Measurements from ENCODE around the gene BRD1.

Gene BRD1

DNA sequence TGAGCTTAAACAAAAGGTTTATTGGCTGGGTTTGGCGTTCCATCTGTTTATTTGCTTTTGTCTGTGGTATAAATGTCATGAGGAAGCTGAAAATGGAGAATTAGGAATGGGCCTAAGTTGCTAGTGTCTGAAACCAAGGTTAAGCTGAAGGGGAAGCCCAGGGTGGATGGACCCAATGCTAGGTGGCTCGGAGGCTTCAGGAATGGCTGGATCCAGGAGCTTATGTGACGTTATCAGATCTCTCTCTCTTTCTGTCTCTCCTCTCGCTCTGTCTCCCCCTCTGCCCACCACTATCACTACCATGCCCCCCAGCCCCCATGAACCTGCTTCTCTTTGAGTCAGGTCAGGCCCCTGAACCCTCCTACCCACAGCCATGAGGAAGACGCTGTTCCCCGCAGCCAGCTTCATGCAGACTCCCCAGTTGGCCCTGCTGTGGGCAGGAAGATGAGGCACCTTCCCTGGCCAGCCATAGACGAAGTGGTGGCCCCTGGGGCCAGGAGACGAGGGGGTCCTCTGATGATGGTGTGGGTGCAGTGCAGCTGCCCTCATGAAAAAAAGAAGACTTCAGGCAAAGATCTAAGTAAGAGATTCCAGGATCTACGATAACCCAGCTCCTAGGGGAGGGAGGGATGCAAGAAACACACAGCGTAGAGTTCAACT lies 101.5 kb downstream of the BRD1 start:
- TF ChIP-seq, protein P1, sequence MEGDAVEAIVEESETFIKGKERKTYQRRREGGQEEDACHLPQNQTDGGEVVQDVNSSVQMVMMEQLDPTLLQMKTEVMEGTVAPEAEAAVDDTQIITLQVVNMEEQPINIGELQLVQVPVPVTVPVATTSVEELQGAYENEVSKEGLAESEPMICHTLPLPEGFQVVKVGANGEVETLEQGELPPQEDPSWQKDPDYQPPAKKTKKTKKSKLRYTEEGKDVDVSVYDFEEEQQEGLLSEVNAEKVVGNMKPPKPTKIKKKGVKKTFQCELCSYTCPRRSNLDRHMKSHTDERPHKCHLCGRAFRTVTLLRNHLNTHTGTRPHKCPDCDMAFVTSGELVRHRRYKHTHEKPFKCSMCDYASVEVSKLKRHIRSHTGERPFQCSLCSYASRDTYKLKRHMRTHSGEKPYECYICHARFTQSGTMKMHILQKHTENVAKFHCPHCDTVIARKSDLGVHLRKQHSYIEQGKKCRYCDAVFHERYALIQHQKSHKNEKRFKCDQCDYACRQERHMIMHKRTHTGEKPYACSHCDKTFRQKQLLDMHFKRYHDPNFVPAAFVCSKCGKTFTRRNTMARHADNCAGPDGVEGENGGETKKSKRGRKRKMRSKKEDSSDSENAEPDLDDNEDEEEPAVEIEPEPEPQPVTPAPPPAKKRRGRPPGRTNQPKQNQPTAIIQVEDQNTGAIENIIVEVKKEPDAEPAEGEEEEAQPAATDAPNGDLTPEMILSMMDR (IDR thresholded peaks at IDR 0.05; ENCODE audit: low read depth, low read length): no peak
- DNase-seq (ENCODE audit: extremely low read depth, low read depth): no peak

DNA sequence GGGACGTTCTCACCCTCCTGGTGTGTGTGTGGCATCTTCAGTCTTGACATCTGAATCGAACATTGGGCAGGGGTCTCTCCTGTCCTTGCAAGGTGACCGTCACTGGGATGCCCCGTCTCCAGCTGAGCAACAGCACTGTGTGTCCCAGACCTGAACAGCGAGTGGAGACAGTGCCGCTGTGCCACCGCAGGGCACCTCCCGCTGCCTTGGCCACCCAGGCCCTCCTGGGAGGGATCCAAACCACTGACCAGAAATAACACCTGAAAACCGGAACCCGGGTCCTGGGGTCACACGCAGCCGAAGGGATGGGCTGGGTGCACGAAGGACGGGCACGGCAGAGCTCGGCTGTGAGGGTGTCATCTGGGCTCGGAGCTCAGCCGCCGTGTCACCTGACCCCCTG lies 102.2 kb downstream of the BRD1 start:
- DNase-seq (ENCODE audit: extremely low read depth, low read depth): no peak
- TF ChIP-seq, protein P1 (IDR thresholded peaks at IDR 0.05; ENCODE audit: low read depth, low read length): no peak

DNA sequence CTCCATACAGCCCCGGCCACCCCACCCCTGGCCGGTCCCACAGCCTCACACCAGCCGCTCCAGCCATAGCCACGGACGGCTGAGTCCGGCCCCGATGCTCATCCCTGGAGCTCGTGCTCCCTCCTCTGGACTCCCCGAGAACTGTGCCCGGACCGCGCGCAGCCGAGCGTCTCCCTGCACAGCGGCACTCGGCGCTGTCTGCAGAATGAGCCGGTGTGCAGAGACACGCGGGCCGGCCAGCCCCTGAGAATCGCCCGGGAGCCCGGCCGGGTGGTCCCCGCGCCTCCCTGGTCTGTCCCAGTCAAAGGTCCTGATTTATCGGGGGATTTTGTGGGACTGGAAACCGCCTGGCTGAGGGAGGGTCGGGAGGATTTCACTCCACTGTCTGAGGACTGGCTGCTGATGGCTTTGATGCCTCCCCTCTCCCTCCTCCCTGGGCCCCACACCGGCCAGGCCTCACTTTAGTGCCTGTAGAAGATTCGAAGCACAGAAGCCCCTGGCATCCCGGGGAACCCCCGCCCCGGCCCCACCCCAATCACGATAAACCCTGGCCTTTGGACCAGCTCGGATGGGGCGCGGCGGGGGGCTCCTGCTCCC lies 102.7 kb downstream of the BRD1 start:
- DNase-seq (ENCODE audit: extremely low read depth, low read depth): no peak

DNA sequence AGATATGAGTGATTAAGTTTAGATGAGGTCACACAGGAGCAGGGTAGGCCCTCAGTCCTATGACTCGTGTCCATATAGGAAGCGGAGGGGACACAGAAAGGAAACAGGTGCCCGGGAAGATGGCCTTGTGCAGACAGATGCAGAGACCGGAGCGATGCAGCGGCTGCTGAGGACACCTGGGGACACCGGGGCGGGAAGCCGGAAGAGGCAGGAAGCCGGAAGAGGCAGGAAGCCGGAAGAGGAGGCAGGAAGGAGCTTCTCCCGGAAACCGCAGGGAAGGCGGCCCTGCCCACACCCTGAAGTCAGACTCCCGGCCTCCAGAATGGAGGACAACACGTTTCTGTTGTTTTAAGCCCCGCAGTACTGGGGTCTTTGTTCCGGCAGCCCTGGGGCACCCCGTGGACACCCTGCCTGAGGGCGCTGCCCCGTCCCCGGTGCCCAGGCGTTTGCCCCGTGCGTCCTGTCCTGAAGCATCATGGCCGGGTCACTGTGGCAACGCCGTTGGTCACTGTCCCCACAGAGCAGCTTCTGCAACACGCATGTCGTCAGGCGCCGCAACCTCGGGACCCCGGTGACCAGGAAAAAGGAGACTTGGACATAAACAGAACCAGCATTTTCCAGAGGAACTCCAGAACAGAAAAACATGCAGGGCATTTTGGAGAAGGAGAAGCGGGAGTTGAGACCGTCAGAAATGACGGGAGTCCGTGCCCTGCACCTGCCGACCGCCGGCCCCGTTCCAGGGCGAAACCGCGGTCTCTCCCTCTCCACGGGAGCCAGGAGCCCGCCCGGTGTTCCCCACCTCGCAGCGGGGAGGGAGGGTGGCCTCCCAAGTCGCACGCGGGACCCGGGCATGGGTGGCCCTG lies 103.4 kb downstream of the BRD1 start:
- no peak for DNase-seq (ENCODE audit: extremely low read depth, low read depth)
- TF ChIP-seq, protein P1 (IDR thresholded peaks at IDR 0.05; ENCODE audit: low read depth, low read length): no peak

More for the DNA sequence above, 102.7 kb downstream of the BRD1 start:
- TF ChIP-seq, protein P1 (IDR thresholded peaks at IDR 0.05; ENCODE audit: low read depth, low read length): peak; percentile 38

DNA sequence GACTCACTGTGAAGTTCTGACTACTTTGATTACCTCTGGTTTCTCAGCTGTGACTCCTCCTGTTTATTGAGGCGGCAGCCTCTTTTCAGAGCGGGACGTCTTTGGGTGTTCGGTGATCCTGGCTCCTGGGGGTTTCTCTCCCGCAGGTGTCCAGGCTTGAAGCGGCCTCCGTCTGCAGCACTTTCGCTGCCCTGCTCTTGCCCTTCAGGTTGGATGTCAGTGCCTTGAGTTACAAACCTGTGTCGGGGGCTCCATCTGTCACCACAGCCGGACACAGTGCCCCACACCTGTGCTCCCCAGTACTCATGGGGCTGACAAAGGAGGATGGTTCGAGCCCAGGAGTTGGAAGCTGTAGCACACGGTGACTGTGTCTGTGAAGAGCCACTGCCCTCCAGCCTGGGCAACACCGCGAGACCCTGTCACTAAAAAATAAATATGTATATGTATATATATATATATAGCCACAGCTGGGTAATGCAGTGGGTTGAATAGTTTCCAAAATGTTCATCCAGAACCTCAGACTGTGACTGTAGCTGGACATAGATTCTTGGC lies 104.1 kb downstream of the BRD1 start:
- DNase-seq (ENCODE audit: extremely low read depth, low read depth): no peak
- TF ChIP-seq, protein P1 (IDR thresholded peaks at IDR 0.05; ENCODE audit: low read depth, low read length): no peak

Measured in AG09319 (cell line).